Activated CD8-positive, alpha-beta T cell treated with anti-CD3 and anti-CD28 coated beads for 36 hours (primary cell): ENCODE measurements around the gene PLEKHA7. TPM values are rescaled to one million over a fixed set of nuclear protein-coding genes. Genes with fewer than 3 reads are reported as not detected.

ENCODE experiments used
- ATAC-seq: fragments of 200-7000 bp; cut with Tn5 transposase; one replicate; pipeline ENCODE4 v1.10.0; 2021; ENCODE audit warnings: mild to moderate bottlenecking, moderate library complexity
- CTCF ChIA-PET: fragments of 350-600 bp; sonication (Branson Sonifier 250); formaldehyde crosslinking; loops from one replicate; lab custom pipeline; 2021; ENCODE audit warnings: antibody characterized with exemption; lab: Charles Lee
- POLR2A ChIA-PET: fragments of 350-600 bp; sonication (Branson Sonifier 250); formaldehyde crosslinking; loops from one replicate; lab custom pipeline; 2021; ENCODE audit warnings: antibody characterized with exemption; lab: Charles Lee
- DNase-seq: peaks from one replicate; pipeline ENCODE4 v3.0.0-alpha.2; 2020
- H3K27ac Mint-ChIP-seq: one replicate; pipeline ENCODE4 v1.8.0; 2021; ENCODE audit warnings: mild to moderate bottlenecking, mixed read lengths
- H3K27me3 Mint-ChIP-seq: one replicate; pipeline ENCODE4 v1.8.0; 2021; ENCODE audit warnings: mixed read lengths
- H3K36me3 Mint-ChIP-seq: one replicate; pipeline ENCODE4 v1.8.0; 2021; ENCODE audit warnings: low read depth, mixed read lengths
- H3K4me1 Mint-ChIP-seq: one replicate; pipeline ENCODE4 v1.8.0; 2021; ENCODE audit warnings: low read depth, mixed read lengths
- H3K4me3 Mint-ChIP-seq: one replicate; pipeline ENCODE4 v1.8.0; 2021; ENCODE audit warnings: mild to moderate bottlenecking, moderate library complexity, mixed read lengths
- H3K9me3 Mint-ChIP-seq: one replicate; pipeline ENCODE4 v1.8.0; 2021; ENCODE audit warnings: mixed read lengths
- intact Hi-C: fragments of 100-400 bp; cut with micrococcal nuclease; formaldehyde crosslinking; loops from one replicate; pipeline ENCODE4 v1.10.0; 2022
- total RNA-seq, 2 experiments: library from RNA; stranded (reverse); gene quantifications; one replicate each; pipeline ENCODE4 v1.2.3, GENCODE V29; 2021
- TF ChIP-seq, protein P1 (sequence below): fragments of 200-600 bp; IDR thresholded peaks from one replicate; pipeline ENCODE4 v1.8.0; 2022; ENCODE audit warnings: antibody characterized with exemption, mild to moderate bottlenecking

The PLEKHA7 gene
- total RNA-seq, 2 experiments from 2014 or later: 6.0 to 6.6 TPM

GRCh38 chr11:16780698-16781550, 233.3 kb downstream of the PLEKHA7 start:
- no peak for DNase-seq
- ATAC-seq: no peak
- intact Hi-C loops: no loop called here
- CTCF ChIA-PET: no interaction called here
- Mint-ChIP-seq H3K4me1 (no peaks in the 10 kb centered on the region), H3K9me3 (no peaks in the 10 kb centered on the region), H3K4me3 (no peak overlapping the region), H3K36me3 (no peaks in the 10 kb centered on the region), H3K27me3 (no peaks in the 10 kb centered on the region), H3K27ac (no peak overlapping the region)
- POLR2A ChIA-PET: no interaction called here
- TF ChIP-seq, protein P1, sequence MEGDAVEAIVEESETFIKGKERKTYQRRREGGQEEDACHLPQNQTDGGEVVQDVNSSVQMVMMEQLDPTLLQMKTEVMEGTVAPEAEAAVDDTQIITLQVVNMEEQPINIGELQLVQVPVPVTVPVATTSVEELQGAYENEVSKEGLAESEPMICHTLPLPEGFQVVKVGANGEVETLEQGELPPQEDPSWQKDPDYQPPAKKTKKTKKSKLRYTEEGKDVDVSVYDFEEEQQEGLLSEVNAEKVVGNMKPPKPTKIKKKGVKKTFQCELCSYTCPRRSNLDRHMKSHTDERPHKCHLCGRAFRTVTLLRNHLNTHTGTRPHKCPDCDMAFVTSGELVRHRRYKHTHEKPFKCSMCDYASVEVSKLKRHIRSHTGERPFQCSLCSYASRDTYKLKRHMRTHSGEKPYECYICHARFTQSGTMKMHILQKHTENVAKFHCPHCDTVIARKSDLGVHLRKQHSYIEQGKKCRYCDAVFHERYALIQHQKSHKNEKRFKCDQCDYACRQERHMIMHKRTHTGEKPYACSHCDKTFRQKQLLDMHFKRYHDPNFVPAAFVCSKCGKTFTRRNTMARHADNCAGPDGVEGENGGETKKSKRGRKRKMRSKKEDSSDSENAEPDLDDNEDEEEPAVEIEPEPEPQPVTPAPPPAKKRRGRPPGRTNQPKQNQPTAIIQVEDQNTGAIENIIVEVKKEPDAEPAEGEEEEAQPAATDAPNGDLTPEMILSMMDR: no peak

DNA sequence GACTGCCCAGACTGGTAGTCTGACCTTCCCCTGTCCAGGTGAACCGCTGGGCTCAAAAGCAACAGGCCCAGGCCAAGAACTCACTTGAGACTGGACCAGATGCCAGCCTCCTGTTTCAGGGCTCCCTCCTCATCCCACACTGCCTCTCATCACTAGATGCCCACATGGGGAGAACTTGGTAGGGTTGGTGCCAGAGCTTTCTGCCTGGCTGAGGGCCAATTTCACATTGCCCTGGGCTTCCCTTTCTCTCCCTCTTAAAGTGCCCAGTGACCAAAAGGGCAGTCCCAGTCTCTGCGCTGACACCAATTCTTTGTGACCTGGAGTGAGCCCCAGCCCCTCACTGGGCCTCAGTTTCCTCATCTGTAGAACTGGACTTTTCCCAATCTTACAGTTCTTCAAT, 234.1 kb downstream of the PLEKHA7 start:
- H3K27ac Mint-ChIP-seq: no peak overlapping the region
- TF ChIP-seq, protein P1: no peak
- H3K36me3 Mint-ChIP-seq: no peaks in the 10 kb centered on the region
- ATAC-seq: no peak
- H3K4me1 Mint-ChIP-seq: no peaks in the 10 kb centered on the region
- no peak overlapping the region for H3K4me3 Mint-ChIP-seq
- ChIA-PET CTCF (no interaction called here), POLR2A (no interaction called here)
- no peaks in the 10 kb centered on the region for H3K27me3 Mint-ChIP-seq
- H3K9me3 Mint-ChIP-seq: no peaks in the 10 kb centered on the region
- DNase-seq: no peak
- intact Hi-C loops: no loop called here

DNA sequence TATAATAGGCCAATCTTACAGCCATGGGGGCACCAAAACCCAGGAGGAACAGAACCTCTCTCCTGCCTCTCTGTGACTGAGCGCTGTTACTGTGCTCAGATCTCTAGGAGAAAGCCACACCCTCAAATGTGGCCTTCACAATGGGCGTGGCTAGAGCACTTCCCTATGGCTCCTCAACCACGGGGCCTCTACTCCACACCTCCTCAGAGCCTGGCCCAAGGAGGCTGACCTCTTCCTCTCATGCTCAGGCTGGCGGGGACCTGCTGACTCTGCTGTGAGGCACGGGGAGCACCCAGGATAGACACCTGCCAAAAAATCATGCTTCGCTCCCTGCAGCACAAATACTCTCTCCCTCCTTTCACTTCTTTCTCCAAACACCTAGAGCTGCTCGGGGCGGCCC, 234.8 kb downstream of the PLEKHA7 start:
- H3K27me3 Mint-ChIP-seq: no peaks in the 10 kb centered on the region
- H3K9me3 Mint-ChIP-seq: no peaks in the 10 kb centered on the region
- no peak for DNase-seq
- H3K27ac Mint-ChIP-seq: no peak overlapping the region
- H3K4me3 Mint-ChIP-seq: no peak overlapping the region
- intact Hi-C loops: no loop called here
- POLR2A ChIA-PET: no interaction called here
- CTCF ChIA-PET: no interaction called here
- H3K36me3 Mint-ChIP-seq: no peaks in the 10 kb centered on the region
- ATAC-seq: no peak
- TF ChIP-seq, protein P1: no peak
- no peaks in the 10 kb centered on the region for H3K4me1 Mint-ChIP-seq

GRCh38 chr11:16778876-16779275, 235.3 kb downstream of the PLEKHA7 start:
- no peaks in the 10 kb centered on the region for H3K9me3 Mint-ChIP-seq
- DNase-seq (no peak), ATAC-seq (no peak)
- ChIA-PET POLR2A (no interaction called here), CTCF (no interaction called here)
- intact Hi-C loops: no loop called here
- no peak overlapping the region for H3K4me3 Mint-ChIP-seq
- TF ChIP-seq, protein P1: no peak
- no peaks in the 10 kb centered on the region for H3K36me3 Mint-ChIP-seq
- no peaks in the 10 kb centered on the region for H3K4me1 Mint-ChIP-seq
- no peaks in the 10 kb centered on the region for H3K27me3 Mint-ChIP-seq
- H3K27ac Mint-ChIP-seq: no peak overlapping the region

DNA sequence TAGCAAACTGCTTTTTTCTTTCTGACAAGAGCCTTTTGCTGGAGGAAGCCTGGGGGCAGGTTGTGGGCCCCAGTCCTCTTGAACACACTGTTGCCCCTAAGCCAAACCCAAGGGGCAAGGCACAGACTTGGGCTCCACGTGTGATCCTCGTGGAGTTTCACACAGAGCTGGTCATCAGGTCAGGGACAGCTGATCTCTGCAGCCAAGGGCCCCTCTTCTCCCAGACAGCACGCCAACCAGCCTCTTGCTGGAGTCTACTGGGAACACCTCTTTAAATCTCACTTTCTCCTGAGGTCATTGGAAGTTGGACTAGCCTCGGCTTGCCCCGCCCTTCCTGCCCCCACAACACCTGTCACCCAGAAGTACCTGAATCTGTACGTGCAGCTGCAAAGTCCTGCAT, 235.9 kb downstream of the PLEKHA7 start:
- Mint-ChIP-seq H3K4me1 (no peaks in the 10 kb centered on the region), H3K27ac (no peak overlapping the region), H3K36me3 (no peaks in the 10 kb centered on the region), H3K4me3 (no peak overlapping the region), H3K9me3 (no peaks in the 10 kb centered on the region), H3K27me3 (no peaks in the 10 kb centered on the region)
- ChIA-PET POLR2A (no interaction called here), CTCF (no interaction called here)
- TF ChIP-seq, protein P1: no peak
- ATAC-seq (no peak), DNase-seq (no peak)
- intact Hi-C loops: no loop called here
